ENCODE data around the gene PARD3B.

PARD3B gene

DNA sequence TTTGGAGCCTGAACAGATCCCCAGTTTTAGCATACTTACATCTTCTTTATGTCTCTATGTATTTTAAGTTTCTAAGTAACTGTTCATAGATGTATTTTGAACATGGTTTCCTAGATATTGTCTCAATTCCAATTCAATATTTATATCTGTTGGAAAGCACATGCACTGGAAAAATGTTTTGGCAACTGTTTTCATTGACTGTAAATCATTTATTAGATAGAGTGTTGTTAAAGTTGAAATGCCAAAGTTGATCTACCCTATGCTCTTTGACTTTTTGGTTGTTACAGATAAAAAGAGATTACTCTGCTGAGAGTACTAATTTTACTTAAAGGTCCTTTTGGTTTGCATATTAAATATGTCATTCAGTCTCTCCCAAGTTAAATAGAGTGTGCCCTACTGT, 792.0 kb downstream of the PARD3B start:
- no peak for DNase-seq (ENCODE audit: low read depth in 2 of 2)

- no peak for DNase-seq (ENCODE audit: low read depth in 2 of 2)
Measured at GRCh38 chr2:205338156-205338555, 792.9 kb downstream of the PARD3B start.

GRCh38 chr2:205343103-205343502, 797.8 kb downstream of the PARD3B start:
- DNase-seq (ENCODE audit: low read depth in 2 of 2), result no peak

DNA sequence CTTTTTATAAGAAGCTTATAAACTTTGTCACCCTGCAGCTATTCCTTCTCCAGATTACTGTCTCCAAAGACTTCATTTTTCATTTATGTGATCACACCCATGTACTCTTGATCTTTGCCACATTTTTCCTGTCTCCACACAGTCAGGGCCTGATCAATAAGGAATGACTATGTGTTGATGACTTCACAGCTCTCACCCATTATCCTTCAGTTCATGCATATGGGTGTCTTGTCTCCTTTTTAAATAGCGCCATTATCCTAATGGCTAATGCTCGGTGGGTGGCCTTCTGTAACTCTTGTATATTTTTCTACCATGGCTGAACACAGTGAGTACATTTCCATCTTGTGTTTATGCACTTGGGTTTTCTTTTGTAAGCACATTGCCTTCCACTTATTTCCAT, 801.4 kb downstream of the PARD3B start:
- DNase-seq (ENCODE audit: low read depth in 2 of 2), result no peak

DNA sequence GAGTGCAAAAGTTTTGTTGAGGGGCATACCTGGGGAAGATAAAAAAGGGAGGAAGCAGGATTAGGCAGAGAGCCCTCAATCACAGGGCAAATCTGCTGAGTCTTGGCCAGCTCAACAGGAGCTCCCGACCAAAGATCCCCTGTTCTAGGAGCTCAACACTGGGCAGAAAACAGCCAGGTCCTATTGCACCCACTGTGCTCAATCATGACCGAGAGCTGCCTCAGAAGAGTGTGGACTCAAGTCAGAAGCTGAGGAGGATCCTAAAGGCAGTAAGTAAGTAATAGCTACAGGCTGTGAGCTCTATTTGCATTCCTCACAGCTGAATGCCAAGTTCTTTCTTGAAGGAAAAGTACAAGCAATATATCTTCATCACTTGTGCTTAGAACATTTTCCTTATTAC, 802.6 kb downstream of the PARD3B start:
- no peak for DNase-seq (ENCODE audit: low read depth in 2 of 2)

GRCh38 chr2:205352094-205352493, 806.8 kb downstream of the PARD3B start:
- DNase-seq (ENCODE audit: low read depth in 2 of 2), result no peak

GRCh38 chr2:205352593-205352992, 807.3 kb downstream of the PARD3B start:
- no peak for DNase-seq (ENCODE audit: low read depth in 2 of 2)

- DNase-seq (ENCODE audit: low read depth in 2 of 2), result no peak
Measured at GRCh38 chr2:205357732-205358131, 812.5 kb downstream of the PARD3B start.

DNA sequence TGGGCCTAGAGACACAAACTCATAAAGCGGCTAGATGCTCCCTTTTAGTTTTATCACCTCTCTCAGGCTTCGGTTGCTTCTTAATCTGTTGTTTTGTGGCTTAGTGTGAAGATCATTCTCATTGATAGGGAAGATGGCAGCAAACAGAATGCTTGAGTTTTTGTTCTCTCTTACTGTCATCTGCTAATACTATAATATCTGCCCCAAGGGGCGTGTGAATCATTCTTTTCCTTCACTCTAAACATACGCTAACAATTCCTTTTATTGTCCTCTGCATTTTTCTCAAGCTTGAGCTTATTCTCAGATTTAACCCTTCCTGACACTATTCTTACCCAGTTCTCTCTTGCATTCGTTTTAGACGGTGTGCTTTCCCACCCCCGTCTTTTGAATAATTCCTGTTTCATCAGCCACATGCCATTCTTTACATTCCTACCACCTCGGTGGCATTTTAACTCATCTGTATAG, 813.1 kb downstream of the PARD3B start:
- DNase-seq (ENCODE audit: low read depth in 2 of 2), result no peak

DNA sequence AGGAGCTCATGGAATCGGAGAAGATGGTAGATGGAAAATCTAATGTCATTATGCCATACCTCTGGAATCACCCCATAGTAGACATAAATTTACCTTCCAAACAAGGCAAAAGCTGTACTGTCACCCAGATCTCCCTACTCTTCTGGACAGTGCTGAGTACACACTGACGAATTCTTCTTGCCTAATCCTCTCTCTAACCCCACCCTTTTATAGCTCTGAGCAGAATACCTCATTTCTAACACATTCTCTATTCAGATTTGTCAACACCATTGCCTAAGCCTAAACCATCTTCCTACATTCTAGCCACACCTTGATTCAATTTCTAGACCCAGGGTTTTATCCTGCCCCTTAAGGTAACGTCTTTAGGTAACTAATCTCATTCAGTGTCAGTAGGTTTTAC, 816.0 kb downstream of the PARD3B start:
- no peak for DNase-seq (ENCODE audit: low read depth in 2 of 2)

DNA sequence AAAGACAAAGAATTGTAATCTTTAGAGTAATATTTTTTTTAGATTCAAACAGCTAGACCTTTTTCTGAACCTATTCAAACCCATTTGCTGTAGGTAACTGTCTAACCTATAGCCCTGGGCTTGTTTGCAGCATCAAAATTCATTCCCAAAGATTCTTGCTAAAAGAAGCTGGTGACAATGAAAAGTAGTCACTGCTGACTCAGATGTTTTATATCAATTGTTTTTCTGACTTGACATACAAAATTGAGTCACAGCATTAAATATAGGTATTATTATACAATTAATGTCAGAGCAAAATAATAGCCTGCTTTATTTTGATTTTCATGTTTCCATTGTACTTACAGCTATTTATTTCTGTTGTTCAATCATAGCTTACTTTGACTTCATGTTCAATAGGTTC, 816.7 kb downstream of the PARD3B start:
- no peak for DNase-seq (ENCODE audit: low read depth in 2 of 2)

- DNase-seq (ENCODE audit: low read depth in 2 of 2), result no peak
Measured at GRCh38 chr2:205364261-205364660, 819.0 kb downstream of the PARD3B start.

DNA sequence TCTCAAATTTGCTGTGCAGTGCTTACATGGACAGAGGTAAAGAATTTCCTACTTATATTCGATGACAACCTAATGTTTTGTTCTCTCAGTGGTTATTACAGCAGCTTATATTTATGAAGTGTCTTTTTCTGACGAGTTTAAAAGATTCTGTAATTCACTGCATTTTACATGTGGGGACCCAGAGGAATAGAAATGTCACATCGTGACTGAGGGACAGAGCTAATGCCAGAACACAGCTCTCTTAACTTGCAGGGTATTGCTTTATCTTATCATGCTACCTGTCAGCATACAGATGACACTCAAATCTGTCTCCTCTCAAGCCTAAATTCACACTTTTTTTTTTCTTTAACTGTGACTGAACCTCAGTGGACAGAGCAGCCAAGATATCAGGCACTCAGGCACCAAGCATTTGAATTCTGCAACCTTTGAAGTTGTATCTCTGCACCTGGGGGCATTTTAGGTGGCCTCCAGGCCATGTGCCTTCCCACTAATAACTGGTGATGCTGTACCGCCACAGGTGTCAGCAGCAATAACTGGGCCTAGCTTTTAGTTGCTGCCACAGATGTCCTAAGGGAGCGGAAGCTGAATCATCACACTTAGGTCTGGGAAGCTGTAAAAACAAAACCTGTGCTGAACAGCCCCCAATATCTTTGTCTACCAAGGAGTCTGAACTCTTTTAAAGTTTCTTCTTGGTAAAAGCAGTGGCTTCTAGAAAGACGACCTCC, 821.2 kb downstream of the PARD3B start:
- no peak for DNase-seq (ENCODE audit: low read depth in 2 of 2)

GRCh38 chr2:205367331-205367935, 822.2 kb downstream of the PARD3B start:
- DNase-seq (ENCODE audit: low read depth in 2 of 2), result no peak

GRCh38 chr2:205369813-205370212, 824.5 kb downstream of the PARD3B start:
- no peak for DNase-seq (ENCODE audit: low read depth in 2 of 2)

- DNase-seq (ENCODE audit: low read depth in 2 of 2), result no peak
Measured at GRCh38 chr2:205370726-205371125, 825.5 kb downstream of the PARD3B start.

DNA sequence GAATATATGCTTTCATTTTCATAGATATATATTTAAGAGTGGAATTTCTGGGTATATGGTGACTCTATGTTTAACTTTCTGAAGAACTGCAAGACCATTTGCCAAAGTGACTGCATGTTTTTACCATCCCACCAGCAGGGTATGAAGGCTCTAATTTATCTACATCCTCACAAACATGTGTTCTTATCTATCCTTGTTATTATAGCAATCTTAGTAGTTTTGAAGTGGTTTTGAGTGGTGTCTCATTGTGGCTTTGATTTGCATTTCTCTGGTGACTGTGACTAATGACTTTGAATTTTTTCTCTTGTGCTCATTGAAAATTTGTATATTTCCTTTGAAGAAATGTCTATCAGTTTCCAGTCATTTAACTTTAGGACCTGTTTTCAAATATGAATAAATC, 826.9 kb downstream of the PARD3B start:
- DNase-seq (ENCODE audit: low read depth in 2 of 2), result no peak

- no peak for DNase-seq (ENCODE audit: low read depth in 2 of 2)
Measured at GRCh38 chr2:205375461-205376448, 830.5 kb downstream of the PARD3B start.

- no peak for DNase-seq (ENCODE audit: low read depth in 2 of 2)
Measured at GRCh38 chr2:205377324-205377723, 832.0 kb downstream of the PARD3B start.

DNA sequence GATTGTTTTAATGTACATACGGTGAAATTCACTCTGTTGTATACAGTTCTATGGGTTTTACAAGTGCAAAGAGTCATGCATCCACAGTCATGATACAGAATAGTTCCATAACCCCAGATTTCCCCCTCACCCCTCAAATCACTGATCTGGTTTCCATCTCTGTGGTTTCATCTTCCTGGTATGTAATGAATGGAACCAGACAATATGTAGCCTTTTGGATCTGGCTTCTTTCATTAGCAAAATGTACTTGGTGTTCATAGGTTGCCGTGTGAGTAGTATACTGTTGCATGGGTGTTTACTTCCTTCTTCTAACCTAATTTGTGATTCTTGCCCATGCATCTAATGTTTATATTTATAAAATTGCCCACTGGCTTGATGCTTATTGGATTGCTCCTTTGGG, 838.3 kb downstream of the PARD3B start:
- no peak for DNase-seq (ENCODE audit: low read depth in 2 of 2)

DNA sequence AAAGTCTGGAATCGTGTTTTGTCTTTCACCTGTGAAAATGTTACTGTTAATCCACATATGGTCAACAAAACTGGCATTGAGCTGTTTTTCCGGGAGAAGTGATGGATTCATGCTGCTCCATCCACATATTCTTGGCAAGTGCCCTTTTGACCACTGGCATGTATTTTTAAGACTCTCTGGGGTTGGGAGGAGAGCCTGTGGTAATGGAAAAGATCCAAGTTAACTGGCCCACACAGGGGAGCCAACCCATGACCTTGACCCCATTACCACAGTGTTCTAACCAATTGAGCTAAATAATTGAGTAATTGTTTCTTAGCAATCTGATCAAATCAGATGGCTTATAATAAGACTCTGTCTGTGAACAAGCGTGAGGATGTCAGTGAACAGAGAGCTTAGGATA, 840.8 kb downstream of the PARD3B start:
- no peak for DNase-seq (ENCODE audit: low read depth in 2 of 2)

- DNase-seq (ENCODE audit: low read depth in 2 of 2), result no peak
Measured at GRCh38 chr2:205387350-205388055, 842.2 kb downstream of the PARD3B start.
